Stimulated activated CD4-positive, alpha-beta T cell treated with anti-CD3 and anti-CD28 coated beads, Interleukin-15, amount 100 ng/mL, for 48 hours (primary cell): ENCODE results near the gene TMED4.

Experiments used
- DNase-seq, 2 donors: peaks; one replicate each; pipeline ENCODE4 v3.0.0-alpha.2; 2020; ENCODE audit warnings: low read depth in 2 of 2

TMED4 gene

DNA sequence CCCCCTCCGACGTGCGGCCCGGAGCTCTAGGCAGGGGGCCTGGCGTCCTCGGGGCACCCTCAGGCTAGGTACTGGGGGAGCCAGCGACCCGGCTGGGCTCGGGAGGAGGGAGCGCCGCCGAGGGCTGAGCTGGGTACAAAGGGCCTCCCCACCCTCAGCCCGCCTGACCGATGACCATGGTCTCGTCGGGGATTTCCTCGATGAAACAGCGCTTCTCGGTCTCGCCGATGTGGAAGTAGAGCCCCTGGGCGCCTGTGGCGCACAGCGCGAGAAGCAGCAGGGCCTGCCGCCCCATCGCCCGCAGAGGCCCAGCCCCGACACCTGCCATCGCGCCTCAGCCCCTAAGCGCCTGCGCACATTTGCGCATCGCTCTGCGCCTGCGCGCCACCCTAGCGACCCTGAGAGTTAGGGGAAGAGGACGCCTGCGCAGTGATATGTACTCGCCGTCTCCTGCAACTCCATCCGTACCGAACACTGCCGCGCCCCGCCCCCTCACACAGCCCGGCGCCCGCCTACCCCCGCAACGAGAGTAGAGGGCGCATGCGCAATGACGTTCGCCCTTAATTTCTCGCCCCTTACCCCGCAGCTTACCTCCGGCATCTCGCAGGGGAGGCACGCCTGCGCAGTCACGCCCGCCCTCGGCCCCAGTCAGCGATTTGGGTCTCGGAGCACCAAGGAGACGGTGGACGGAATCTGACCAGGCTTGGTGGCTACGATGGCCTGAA, at the start of gene TMED4:
TSS of gene TMED4 (minus strand) at position 353 of the 725 bp plus-strand sequence. CDS start at position 328, 25 bp downstream.
- DNase-seq, result peak; percentile 100

DNA sequence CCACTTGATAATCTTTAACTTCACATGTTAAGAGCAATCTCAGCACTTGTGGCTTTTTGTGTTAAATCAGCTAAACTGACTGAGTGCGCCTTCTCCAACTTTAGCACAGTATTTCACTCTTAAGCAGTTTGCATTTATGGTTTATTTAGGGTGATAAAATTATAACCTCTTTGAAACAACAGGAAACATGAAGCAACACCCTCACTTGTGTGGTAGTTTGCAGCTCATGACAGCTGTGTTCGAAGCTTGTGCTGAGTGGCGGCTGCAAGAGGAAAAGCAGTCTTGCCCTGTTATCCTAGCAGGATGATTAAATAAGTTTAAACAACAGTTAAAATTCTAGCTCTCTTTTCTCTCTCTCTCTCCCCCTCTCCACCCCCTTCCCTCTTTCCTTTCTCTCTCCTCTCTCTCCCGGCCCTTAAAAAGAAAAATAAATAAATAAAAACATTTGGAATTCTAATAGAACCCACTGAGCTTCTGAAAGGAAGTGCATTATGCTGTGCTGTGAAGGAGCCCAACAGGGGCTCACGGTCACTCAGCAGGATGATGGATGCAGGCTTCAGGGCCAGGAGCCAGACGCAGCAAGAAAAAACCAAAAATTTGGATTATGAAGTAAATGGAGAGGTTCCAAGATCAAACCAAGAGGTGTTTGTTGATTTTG, 49.6 kb upstream of the TMED4 start:
- DNase-seq, result no peak

DNA sequence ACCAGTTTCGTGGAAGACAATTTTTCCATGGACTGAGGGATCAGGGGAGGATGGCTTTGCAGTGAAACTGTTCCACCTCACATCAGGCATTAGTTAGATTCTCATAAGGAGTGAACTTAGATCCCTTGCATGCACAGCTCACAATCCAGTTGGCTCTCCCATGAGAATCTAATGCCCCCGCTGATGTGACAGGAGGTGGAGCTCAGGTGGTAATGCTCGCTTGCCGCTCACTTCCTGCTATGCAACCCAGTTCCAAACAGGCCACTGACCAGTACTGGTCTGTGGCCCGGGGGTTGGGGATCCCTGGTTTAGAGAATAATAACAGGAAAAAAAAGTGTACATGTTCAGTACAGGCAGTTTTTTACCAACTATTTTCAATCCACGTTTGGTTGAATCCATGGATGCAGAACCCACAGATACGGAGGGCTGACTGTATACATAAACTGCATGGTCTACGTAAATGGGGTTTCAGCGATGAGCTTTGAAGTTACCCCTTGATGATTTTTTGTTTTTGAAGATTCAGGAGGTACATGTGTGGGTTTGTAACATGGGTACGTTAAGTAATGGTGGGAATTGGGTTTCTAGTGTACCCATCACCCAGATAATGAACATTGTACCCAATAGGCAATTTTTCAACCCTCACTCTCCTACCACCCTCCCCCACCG, 48.9 kb upstream of the TMED4 start:
- no peak for DNase-seq

DNA sequence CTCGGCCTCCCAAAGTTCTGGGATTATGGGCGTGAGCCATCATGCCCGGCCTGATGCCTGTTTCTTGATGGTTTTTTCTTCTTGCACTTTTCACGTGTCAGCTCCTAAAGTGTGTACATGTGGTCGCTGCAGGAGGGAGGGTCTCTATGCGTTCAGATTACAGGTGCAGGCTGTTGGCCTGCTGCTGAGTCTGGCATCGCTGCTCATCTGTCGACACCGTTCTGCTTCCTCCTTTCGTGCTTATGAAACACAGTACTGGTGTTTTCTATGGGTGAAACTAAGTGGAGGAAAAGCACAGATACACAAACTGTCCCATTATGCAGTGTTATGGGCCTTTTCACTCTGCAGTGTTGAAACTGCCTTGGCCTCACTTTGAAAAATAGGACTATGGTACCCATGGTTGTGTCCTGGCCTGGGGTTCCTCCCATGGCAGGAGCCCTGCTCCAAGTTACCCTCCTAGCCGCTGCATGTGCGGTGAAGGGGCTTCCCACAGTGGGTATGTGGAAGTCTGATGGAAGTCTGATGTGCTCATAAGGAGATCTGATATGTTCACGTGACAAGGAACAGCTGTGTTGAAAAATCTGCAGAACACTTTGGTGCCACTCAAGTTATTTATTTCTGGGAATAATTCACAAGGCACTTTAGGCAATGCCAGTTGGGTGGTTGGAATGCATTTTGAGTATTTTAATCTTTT, 47.9 kb upstream of the TMED4 start:
- DNase-seq, result no peak

DNA sequence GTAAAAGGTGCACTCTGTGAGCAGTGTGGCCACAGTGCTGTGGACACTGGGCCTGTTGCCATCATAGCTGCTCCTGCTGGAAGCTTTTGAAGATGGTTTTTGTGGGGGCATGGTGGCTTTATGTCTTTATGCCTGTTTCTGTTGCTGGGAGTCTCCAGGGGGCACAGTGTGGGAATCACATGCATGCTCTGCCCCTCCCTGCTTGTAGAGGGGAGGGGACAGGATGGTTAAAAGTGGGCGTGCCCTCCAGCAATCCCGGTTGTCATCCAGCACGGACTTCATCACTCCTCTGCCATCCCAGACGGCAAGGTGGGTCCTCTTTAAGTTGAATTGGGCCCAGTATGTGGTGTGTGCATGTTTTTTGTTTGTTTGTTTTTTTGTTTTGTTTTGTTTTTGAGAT, 44.6 kb upstream of the TMED4 start:
- DNase-seq, result no peak

DNA sequence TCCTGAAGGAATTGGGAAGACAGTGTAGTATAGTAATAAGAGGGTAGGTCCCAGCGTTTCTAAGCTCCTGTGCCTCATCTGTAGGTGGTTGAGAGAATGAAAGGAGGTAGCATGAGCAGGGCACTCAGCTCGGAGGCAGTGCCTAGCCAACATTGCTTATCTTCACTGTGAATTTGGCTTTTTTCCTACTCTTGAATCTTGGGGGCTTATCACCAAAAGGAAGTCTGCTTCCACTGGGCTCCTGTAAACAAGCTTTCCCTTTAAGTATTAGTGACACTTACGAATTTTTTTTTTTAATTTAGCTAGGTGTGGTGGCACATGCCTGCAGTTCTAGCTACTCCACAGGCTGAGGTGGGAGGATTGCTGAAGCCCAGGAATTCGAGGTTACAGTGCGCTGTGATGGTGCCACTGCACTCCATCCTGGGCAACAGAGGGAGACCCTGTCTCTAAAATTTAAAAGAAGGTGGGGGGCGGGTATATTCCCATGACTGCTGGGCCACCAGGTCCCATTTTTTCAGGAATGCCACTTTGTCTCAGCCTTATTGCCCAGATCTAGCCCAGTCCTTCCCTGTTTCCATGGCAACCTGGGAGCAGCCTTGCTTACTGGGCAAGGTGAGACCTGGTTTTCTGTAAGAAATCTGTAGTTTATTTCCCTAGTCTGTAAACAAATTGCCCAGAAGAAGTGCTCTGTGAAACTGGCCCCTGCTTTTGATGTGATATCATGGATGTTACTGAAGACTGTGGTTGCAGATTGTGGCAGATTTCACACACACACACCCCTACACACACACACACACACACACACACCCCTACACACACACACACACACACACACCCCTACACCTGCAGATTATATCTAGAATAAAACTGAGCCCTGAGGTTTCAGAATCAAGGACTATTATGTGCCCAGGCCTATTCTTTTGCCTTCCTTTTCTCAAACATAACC, 43.8 kb upstream of the TMED4 start:
- DNase-seq, result no peak

DNA sequence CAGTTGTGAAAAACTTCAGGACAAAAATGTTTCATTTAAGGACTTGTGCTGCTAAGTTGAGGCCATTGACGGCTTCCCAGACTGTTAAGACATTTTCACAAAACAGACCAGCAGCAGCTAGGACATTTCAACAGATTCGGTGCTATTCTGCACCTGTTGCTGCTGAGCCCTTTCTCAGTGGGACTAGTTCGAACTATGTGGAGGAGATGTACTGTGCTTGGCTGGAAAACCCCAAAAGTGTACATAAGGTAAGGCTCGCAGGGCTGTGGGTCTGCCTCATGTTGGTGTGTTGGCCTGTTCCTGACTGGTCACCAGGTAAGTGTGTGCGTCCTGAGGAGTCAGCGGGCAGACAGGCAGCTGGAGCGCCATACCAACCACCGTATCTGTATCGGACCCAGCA, 42.3 kb upstream of the TMED4 start:
- DNase-seq, result no peak

DNA sequence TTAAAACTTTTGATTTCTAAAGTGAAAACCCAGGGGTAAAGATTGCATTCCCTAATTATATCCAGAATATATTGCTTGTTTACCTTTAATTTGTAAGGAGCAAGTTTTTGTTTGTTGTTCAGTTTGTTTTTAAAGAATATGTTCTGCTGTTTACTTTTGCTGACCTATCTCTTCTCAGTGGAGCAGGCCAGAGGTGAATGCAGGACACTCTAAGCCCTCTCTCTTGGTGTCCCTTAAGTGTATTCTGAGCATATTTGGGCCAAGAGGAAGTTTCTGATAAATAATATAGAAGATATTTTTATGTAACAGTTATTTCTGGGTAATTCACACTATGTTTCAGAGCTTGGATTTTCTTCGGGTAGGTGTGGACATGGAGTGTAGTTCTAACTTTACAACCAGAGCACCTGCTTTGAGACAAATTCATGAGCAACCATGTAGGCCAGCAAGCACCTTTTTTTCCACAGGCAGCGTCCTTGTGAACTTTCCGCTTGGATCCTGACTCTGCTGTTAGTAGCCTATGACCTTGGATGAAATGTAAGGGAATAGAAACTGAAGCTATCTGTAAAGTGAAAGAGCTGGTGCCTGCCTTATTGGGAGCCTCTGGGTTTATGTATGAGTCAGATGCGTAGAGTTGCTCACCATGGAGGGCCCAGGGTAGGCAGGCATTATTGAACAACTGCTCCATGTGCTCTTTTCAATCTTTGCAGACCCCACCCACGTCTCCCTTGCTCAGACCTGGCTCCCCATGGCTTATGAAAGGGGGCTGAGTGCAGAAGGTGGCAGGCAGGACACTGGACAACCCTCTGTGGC, 40.5 kb upstream of the TMED4 start:
- DNase-seq, result no peak

DNA sequence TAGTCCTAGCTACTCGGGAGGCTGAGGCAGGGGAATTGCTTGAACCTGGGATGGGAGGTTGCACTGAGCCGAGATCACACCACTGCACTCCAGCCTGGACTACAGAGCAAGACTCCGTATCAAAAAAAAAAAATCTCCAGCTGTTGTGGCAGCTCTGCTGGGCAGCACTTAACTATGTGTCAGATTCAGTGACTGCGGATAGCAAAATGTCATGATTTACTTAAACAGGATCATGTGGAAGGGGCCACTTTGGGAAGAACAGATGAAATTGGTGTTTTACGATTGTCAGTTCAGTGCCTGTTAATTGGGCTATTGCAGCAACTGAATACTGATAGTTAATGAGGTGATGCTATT, 39.7 kb upstream of the TMED4 start:
- no peak for DNase-seq

DNA sequence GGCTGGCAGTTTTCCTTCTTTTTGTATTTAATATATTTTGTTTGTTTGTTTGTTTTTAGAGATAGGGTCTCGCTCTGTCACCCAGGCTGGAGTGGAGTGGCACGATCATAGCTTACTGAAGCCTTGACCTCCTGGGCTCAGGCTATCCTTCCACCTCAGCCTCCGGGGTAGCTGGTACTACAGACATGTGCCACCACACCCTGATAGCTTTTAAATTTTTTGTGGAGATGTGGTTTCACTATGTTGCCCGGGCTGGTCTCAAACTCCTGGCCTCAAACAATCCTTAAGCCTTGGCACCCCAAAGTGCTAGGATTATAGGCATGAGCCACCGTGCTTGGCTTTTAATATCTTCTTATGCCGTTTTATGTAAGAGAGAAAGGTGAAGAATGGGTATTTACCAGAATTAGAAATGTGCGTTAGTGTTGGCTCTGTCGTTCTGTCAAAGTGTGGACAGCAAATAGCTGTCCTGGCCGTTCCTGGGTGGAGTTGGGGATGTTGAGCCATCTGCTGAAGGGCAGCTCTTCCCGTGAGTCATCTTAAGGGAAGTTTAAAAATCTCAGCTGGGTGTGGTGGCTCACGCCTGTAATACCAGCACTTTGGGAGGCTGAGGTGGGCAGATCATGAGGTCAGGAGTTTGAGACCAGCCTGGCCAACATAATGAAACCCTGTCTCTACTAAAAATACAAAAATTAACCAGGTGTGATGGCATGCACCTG, 39.2 kb upstream of the TMED4 start:
- no peak for DNase-seq

DNA sequence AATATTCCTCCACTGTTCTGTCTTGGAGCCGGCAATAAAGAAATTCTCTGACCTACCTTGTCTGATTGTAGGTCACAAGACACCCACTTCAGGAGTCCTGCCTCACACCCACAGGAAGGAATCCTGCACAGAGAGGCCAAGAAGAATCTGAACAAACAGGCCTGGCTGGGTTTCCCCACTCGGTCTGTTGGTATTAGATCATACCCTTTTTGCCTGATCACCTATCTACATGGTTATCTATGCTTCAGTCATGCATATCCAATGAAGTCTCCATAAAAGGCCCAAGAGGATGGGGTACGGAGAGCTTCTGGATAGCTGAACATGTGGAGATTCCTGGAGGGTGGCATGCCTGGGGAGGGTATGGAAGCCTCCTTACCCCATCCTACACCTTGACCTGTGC, 36.7 kb upstream of the TMED4 start:
- DNase-seq, result no peak

DNA sequence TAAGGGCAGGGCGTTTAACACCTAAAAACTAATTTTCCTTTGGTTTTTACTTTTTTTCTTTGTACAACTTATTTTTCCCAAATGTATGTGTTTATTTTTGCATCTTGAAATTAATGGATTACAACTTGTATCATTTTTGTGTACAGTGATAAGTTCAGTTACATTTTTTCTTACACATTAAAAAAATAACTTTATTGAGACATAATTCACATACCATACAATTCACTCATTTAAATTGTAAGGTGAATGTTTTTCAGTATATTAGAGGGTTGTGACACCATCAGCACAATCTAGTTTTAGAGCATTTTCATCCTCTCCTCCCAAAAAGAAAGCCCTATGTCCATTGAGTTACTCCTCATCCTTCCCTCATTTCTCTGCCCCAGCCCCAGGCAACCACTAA, 36.0 kb upstream of the TMED4 start:
- DNase-seq, result no peak

DNA sequence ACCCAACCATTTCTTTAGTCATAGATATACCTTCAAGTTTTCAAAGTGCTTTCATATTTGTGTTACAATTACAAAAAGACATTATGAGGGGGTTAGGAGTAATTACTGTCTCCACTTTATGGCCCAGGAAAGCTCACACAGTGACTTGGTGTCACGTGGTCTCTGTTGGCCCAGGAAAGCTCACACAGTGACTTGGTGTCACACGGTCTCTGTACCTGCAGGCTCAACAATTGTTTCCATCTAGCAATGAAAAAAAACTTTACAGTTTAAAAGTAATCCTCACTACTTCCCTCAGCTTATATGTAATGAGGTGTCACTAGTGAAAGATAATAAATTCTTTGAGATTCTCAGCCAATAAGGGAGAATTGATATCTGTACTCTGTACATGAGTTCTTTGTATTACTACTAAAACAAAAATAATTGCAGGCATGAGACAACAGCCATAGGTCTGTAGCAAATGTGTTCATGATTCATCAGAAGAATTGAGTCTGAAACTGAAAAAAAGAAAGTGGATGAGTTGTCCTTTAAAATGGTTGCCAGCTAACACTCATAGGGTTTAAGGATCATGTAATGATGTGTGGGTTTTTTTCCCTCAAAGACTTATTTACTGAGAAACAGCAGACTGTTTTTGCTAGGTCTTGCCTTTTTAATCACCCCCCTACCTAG, 35.3 kb upstream of the TMED4 start:
- no peak for DNase-seq

DNA sequence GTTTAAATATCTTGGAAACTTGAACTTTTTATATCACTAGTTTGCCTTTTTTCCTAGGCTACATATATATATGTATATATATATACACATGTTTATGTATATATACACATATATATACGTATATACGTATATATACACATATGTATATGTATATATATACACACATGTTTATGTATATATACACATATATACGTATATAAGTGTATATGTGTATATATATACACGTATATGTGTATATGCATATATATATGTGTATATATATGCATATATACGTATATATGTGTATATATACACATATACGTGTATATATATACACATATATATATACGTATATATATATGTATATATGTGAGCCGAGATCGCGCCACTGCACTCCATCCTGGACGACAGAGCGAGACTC, 34.5 kb upstream of the TMED4 start:
- DNase-seq, result no peak

DNA sequence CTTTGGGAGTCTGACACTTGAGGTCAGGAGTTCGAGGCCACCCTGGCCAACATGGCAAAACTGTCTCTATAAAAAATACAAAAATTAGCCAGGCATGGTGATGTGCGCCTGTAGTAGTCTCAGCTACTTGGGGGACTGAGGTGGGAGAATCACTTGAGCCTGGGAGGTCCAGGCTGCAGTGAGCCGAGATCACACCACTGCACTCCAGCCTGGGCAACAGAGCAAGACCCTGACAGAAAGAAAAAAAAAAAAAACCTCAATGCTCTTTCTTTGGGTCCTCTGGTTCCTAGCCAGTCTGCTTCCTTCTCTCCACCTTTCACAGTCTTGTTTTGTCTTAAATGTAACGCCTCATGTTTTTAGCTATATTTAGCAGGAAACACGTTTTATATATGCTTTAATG, 33.8 kb upstream of the TMED4 start:
- no peak for DNase-seq

DNA sequence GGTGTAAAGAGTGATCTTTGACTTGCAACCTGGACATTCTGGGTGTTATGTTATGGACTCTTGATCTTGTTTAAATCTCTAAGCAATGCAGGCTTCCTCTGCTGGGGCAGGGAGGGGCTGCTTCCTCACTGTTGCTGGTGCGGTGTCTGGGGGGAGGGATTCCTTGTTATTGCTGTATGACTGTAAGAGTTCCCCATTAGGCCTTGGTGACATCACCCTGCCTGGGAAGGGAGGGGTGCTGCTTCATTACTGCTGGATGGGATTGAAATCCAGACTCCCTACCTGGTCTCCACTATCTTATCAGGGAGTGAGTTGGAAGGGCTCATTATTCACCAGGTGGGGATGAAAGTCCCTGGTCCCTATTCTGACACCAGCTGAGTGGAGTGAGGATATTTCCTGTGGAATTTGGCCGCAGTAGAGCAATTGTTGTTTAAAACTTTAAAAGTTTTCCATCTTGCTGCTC, 33.1 kb upstream of the TMED4 start:
- no peak for DNase-seq

DNA sequence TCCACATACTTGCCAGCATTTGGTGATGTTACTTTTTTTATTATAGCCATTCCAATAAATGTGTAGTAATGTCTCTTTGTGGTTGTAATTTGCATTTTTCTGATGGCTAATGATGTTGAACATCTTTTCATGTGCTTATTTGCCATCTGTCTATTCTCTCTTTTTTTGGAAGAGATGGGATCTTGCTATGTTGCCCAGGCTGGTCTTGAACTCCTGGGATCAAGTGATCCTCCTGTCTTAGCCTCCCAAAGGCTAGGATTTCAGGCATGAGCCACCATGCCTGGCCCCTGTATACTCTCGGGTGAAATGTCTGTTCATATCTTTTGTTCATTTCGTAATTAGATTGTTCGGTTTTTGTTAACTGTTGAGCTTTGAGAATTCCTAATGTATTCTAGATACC, 27.8 kb upstream of the TMED4 start:
- DNase-seq, result no peak

DNA sequence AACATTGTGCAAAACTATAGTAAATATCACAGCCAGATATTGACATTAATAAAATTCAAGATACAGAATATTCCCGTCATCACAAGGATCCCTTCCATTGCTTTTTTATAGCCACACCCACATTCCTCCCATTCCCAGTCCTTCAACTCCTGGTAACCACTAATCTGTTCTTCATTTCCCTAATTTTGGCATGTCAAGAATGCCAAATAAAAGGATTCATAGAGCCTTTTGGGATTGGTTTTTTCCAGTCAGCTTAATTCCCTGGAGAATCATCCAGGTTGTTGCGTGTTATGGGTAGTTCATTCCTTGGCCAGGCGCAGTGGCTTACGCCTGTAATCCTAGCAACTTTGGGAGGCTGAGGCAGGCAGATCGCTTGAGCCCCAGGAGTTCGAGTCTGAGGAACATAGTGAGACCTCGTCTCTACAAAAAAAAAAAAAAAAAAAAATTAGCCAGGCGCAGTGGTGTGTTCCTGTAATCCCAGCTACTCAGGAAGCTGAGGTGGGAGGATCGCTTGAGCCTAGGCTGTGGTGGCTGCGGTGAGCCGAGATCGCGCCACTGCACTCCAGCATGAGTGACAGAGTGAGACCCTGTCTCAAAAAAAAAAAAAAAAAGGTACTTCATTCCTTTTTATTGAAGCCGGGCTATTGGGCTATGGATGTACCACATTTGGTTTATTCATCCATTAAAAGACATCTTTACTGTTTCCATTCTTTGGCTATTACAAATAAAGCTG, 27.1 kb upstream of the TMED4 start:
- no peak for DNase-seq
